Stimulated activated CD8-positive, alpha-beta memory T cell treated with anti-CD3 and anti-CD28 coated beads, Interleukin-15, amount 100 ng/mL, for 24 hours (primary cell): ENCODE measurements around the gene FAM222B.
"Not testable (repeated sequence)": the region's sequence is repeated elsewhere in the genome, so short reads cannot be mapped to it uniquely, and the experiment has no call there.

Source experiments
- DNase-seq: peaks from one replicate; pipeline ENCODE4 v3.0.0-alpha.2; 2020; ENCODE audit warnings: low read depth

Gene FAM222B

GRCh38 chr17:28726627-28727491 lies 115.7 kb downstream of the FAM222B start:
- peak; percentile 68 for DNase-seq

- DNase-seq = no peak
These were observed 116.4 kb downstream of the FAM222B start, which contains the start of gene TLCD1 for GRCh38 chr17:28726226-28726626. TLCD1 (minus strand) TSS chr17:28726233; CDS start chr17:28726097, 136 bp downstream.

GRCh38 chr17:28725660-28726225 lies 116.8 kb downstream of the FAM222B start:
- DNase-seq = no peak

GRCh38 chr17:28725166-28725659 lies 117.4 kb downstream of the FAM222B start:
- no peak for DNase-seq

- DNase-seq = no peak
These were observed 118.0 kb downstream of the FAM222B start for GRCh38 chr17:28724500-28725165.

- not testable (repeated sequence) for DNase-seq
These were observed 118.6 kb downstream of the FAM222B start for GRCh38 chr17:28723836-28724499.

- DNase-seq = no peak
These were observed 119.3 kb downstream of the FAM222B start for GRCh38 chr17:28723159-28723835.

GRCh38 chr17:28722417-28723158 lies 120.0 kb downstream of the FAM222B start:
- no peak for DNase-seq

- DNase-seq = not testable (repeated sequence)
These were observed 121.6 kb downstream of the FAM222B start for GRCh38 chr17:28720997-28721329.

GRCh38 chr17:28720247-28720996 lies 122.2 kb downstream of the FAM222B start:
- DNase-seq = no peak

GRCh38 chr17:28719021-28719433 lies 123.6 kb downstream of the FAM222B start:
- DNase-seq = no peak

- DNase-seq = no peak
These were observed 124.1 kb downstream of the FAM222B start for GRCh38 chr17:28718333-28719020.

GRCh38 chr17:28717578-28718332 lies 124.8 kb downstream of the FAM222B start, which contains the start of gene RAB34:
RAB34 (minus strand) TSS chr17:28717868; CDS start chr17:28717266, 602 bp downstream.
- DNase-seq = no peak

GRCh38 chr17:28716740-28717577 lies 125.6 kb downstream of the FAM222B start:
- no peak for DNase-seq

- DNase-seq = no peak
These were observed 127.4 kb downstream of the FAM222B start for GRCh38 chr17:28715217-28715616.

- no peak for DNase-seq
These were observed 128.3 kb downstream of the FAM222B start for GRCh38 chr17:28714281-28714680.

- DNase-seq = no peak
These were observed 129.7 kb downstream of the FAM222B start for GRCh38 chr17:28712705-28713415.
